HL-60 (cell line): ENCODE data around the gene MEF2A.
"Not testable (repeated sequence)": the region's sequence is repeated elsewhere in the genome, so short reads cannot be mapped to it uniquely, and the experiment has no call there.

Source experiments
- DNase-seq, 2 experiments: peaks; one replicate each; pipeline ENCODE4 v3.0.0-alpha.2; 2010 to 2020; ENCODE audit warnings: low read depth in 1 of 2, low spot score in 1 of 2
- H3K27ac ChIP-seq: fragments of 250-450 bp; sonication (Bioruptor Pico); replicated peaks from 2 replicates; pipeline ENCODE4 v1.5.1; 2020; ENCODE audit warnings: mild to moderate bottlenecking, moderate library complexity
- H3K27me3 ChIP-seq: fragments of 250-450 bp; sonication (Bioruptor Pico); 2 replicates; pipeline ENCODE4 v1.5.1; 2021; ENCODE audit warnings: mild to moderate bottlenecking, moderate library complexity; ENCODE audit not compliant: insufficient read depth, poor library complexity, severe bottlenecking
- H3K4me3 ChIP-seq: replicated peaks from 2 replicates; pipeline ENCODE4 v1.5.1; 2011; ENCODE audit warnings: mild to moderate bottlenecking, control low read depth, low read length; ENCODE audit not compliant: insufficient read depth
- CTCF ChIP-seq: IDR thresholded peaks from one replicate; pipeline ENCODE4 v1.5.1; 2011; ENCODE audit warnings: low read length, control low read depth, inconsistent platforms; ENCODE audit not compliant: insufficient read depth
- GABPA ChIP-seq: IDR thresholded peaks from 2 replicates; pipeline ENCODE4 v1.6.1; 2012; ENCODE audit warnings: low read depth
- POLR2AphosphoS5 ChIP-seq: IDR thresholded peaks from 2 replicates; pipeline ENCODE4 v1.6.1; 2012; ENCODE audit warnings: low read depth
- REST ChIP-seq: IDR thresholded peaks from 2 replicates; pipeline ENCODE4 v1.6.1; 2012; ENCODE audit warnings: low read depth; ENCODE audit not compliant: insufficient replicate concordance
- SPI1 ChIP-seq: IDR thresholded peaks from 2 replicates; pipeline ENCODE4 v1.6.1; 2012; ENCODE audit warnings: low read depth, mild to moderate bottlenecking, borderline replicate concordance

The MEF2A gene

GRCh38 chr15:99732124-99732750 lies 166.5 kb downstream of the MEF2A start:
- no peak for DNase-seq
- no peak overlapping the region for H3K27ac ChIP-seq
- peak overlapping the region; percentile 77 for H3K4me3 ChIP-seq
- no peaks in the 10 kb centered on the region for H3K27me3 ChIP-seq
- TF ChIP-seq SPI1 (no peak), REST (no peak), GABPA (no peak), POLR2AphosphoS5 (no peak), CTCF (no peak)

- Histone ChIP-seq H3K27me3 (no peaks in the 10 kb centered on the region), H3K4me3 (peak overlapping the region; percentile 77), H3K27ac (no peak overlapping the region)
- peak; percentile 9 to 28 for DNase-seq
- TF ChIP-seq CTCF, result no peak
- TF ChIP-seq GABPA, result no peak
- TF ChIP-seq SPI1, result no peak
- no peak for TF ChIP-seq REST
- no peak for TF ChIP-seq POLR2AphosphoS5
These were observed 167.0 kb downstream of the MEF2A start for GRCh38 chr15:99732751-99733267.

GRCh38 chr15:99733268-99734039 lies 167.7 kb downstream of the MEF2A start, which contains the start of gene LYSMD4:
LYSMD4 (minus strand) TSS chr15:99733437; CDS start chr15:99731999, 1,438 bp downstream.
- DNase-seq, result peak; percentile 85 to 96
- Histone ChIP-seq H3K27me3 (no peaks in the 10 kb centered on the region), H3K27ac (peak within 1 kb of the TSS; percentile 69), H3K4me3 (peak within 1 kb of the TSS; percentile 77)
- TF ChIP-seq SPI1 (no peak), CTCF (no peak), REST (no peak), POLR2AphosphoS5 (peak; percentile 44; the same call in 1 of the 2 replicates)

- Histone ChIP-seq H3K4me3 (peak overlapping the region; percentile 48), H3K27ac (peak overlapping the region; percentile 69; the same call in 1 of the 2 replicates)
- not testable (repeated sequence) for H3K27me3 ChIP-seq, DNase-seq
These were observed 168.2 kb downstream of the MEF2A start for GRCh38 chr15:99734040-99734291.
